KMS-11 (cell line): ENCODE results near the gene DNAJA4.

ENCODE experiments used
- H2AFZ ChIP-seq: fragments of 200-600 bp; sonication (generic); 2 replicates; pipeline ENCODE4 v1.6.1; 2016; ENCODE audit warnings: antibody characterized with exemption, mixed run types, low read depth
- H3K27ac ChIP-seq: fragments of 200-600 bp; sonication (generic); 2 replicates; pipeline ENCODE4 v1.6.1; 2016; ENCODE audit warnings: mild to moderate bottlenecking, mixed run types
- H3K27me3 ChIP-seq: fragments of 200-600 bp; sonication (generic); 2 replicates; pipeline ENCODE4 v1.6.1; 2017; ENCODE audit warnings: mild to moderate bottlenecking, low read depth, mixed run types, moderate library complexity; ENCODE audit not compliant: insufficient read depth
- H3K36me3 ChIP-seq: fragments of 200-600 bp; sonication (generic); 2 replicates; pipeline ENCODE4 v1.6.1; 2017; ENCODE audit warnings: mild to moderate bottlenecking, mixed run types; ENCODE audit not compliant: insufficient read depth
- H3K4me1 ChIP-seq: fragments of 200-600 bp; sonication (generic); 2 replicates; pipeline ENCODE4 v1.6.1; 2016; ENCODE audit warnings: mild to moderate bottlenecking, low read depth, mixed run types; ENCODE audit not compliant: poor library complexity, severe bottlenecking
- H3K4me2 ChIP-seq: fragments of 200-600 bp; sonication (generic); 2 replicates; pipeline ENCODE4 v1.7.0; 2016; ENCODE audit warnings: mild to moderate bottlenecking, mixed run types
- H3K4me3 ChIP-seq: fragments of 200-600 bp; sonication (generic); IDR thresholded peaks from 2 replicates; pipeline ENCODE4 v1.6.1; 2017; ENCODE audit warnings: low read depth, low read length, mixed read lengths; ENCODE audit not compliant: insufficient read depth
- H3K79me2 ChIP-seq: fragments of 200-600 bp; sonication (generic); 2 replicates; pipeline ENCODE4 v1.6.1; 2016; ENCODE audit warnings: low read depth, mixed run types; ENCODE audit not compliant: insufficient read depth
- H3K9ac ChIP-seq: fragments of 200-600 bp; sonication (generic); 2 replicates; pipeline ENCODE4 v1.6.1; 2016; ENCODE audit warnings: mild to moderate bottlenecking, mixed run types
- H4K20me1 ChIP-seq: fragments of 200-600 bp; sonication (generic); 2 replicates; pipeline ENCODE4 v1.6.1; 2016; ENCODE audit warnings: mild to moderate bottlenecking, mixed run types; ENCODE audit not compliant: insufficient read depth
- TF ChIP-seq, protein P1 (sequence below): fragments of 200-600 bp; sonication (generic); conservative IDR thresholded peaks from 2 replicates; pipeline ENCODE4 v1.6.1; 2017; ENCODE audit warnings: low read depth, mild to moderate bottlenecking, antibody characterized with exemption, low read length, moderate library complexity, mixed read lengths

Gene DNAJA4

DNA sequence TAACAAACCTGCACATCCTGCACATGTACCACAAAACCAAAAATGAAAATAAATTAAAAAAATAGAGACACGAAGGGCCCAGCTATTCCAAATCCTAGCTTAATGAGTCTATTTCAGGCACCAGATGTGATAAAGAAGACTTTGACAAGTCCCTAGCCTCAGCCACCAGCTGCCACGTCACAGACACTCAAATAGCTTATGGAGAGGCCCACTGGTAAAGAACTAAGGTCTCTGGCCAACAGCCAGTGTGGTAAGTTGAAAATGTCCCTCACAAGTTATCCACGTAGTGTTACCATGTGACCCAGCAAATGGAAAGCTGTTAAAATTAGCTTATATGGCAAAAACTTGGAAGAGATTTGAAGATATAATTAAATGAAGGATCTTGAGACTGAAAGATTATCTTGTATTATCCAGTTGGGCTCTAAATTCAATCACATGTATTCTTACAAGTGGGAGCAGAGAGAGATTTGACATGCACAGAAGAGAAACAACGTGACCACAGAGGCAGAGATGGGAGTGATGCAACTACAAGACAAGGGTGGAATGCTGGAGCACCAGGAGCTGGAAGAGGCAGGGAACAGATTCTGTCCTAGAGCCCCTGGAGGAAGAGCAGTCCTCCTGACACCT lies 40.9 kb upstream of the DNAJA4 start:
- Histone ChIP-seq H3K4me2 (no peak overlapping the region), H4K20me1 (no peaks in the 10 kb centered on the region), H3K27me3 (no peaks in the 10 kb centered on the region), H3K4me1 (no peaks in the 10 kb centered on the region), H3K27ac (no peak overlapping the region), H3K9ac (no peak overlapping the region), H2AFZ (no peak overlapping the region), H3K79me2 (no peaks in the 10 kb centered on the region), H3K36me3 (no peaks in the 10 kb centered on the region), H3K4me3 (no peak overlapping the region)
- TF ChIP-seq, protein P1, sequence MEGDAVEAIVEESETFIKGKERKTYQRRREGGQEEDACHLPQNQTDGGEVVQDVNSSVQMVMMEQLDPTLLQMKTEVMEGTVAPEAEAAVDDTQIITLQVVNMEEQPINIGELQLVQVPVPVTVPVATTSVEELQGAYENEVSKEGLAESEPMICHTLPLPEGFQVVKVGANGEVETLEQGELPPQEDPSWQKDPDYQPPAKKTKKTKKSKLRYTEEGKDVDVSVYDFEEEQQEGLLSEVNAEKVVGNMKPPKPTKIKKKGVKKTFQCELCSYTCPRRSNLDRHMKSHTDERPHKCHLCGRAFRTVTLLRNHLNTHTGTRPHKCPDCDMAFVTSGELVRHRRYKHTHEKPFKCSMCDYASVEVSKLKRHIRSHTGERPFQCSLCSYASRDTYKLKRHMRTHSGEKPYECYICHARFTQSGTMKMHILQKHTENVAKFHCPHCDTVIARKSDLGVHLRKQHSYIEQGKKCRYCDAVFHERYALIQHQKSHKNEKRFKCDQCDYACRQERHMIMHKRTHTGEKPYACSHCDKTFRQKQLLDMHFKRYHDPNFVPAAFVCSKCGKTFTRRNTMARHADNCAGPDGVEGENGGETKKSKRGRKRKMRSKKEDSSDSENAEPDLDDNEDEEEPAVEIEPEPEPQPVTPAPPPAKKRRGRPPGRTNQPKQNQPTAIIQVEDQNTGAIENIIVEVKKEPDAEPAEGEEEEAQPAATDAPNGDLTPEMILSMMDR: no peak

DNA sequence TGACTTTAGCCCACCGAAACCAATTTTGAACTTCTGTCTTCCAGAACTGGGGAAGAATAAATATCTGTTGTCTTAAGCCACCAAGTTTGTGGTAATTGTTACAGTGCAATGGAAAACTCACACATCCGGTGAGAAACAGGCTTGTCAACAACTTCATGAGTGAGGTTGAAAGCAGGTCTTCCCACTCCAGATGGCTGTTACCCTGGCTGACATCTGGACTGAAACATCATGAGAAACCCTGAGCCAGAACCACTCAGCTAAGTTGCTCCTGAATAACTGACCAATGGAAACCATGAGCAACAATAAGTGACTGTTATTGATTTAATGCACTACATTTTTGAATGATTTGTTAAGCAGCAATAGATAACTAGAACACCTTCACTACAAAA lies 40.3 kb upstream of the DNAJA4 start:
- Histone ChIP-seq H3K36me3 (no peaks in the 10 kb centered on the region), H2AFZ (no peak overlapping the region), H3K79me2 (no peaks in the 10 kb centered on the region), H3K4me3 (no peak overlapping the region), H3K27ac (no peak overlapping the region), H3K4me2 (no peak overlapping the region), H3K27me3 (no peaks in the 10 kb centered on the region), H3K9ac (no peak overlapping the region), H4K20me1 (no peaks in the 10 kb centered on the region), H3K4me1 (no peaks in the 10 kb centered on the region)
- TF ChIP-seq, protein P1: no peak

DNA sequence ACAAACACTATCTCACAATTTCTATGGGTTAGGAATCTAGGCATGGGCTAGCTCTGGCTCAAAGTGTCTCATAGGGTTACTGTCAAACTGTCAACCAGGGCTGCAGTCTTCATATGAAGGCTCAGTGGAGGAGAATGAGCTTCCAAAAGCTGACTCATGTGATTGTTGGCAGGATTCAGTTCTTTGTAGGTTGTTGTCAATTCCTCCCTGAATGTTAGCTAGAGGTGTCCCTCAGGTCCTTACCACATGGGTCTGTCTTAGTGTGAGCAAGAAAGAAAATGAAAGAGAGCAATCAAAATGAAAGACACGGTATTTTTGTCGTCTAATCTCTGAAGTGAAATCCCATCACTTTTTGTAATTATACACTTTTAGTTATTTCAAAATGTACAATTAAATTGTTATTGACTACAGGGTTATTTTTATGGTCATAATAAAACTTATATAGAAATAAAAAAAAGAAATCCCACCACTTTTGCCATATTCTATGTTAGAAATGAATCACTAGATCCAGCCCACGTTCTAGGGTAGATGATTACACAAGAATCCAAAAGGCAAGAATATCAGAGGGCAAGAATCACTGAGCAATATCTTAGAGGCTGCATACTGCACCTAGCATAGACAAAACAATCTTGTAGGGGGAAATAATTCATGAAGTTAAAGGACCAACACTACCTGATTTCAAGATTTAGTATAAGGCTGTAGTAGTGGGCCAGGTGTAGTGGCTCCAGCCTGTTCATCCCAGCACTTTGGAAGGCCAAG lies 38.4 kb upstream of the DNAJA4 start:
- no peak overlapping the region for H3K27ac ChIP-seq
- no peaks in the 10 kb centered on the region for H3K36me3 ChIP-seq
- TF ChIP-seq, protein P1: no peak
- no peak overlapping the region for H3K9ac ChIP-seq
- no peaks in the 10 kb centered on the region for H3K27me3 ChIP-seq
- no peaks in the 10 kb centered on the region for H4K20me1 ChIP-seq
- no peaks in the 10 kb centered on the region for H3K79me2 ChIP-seq
- no peak overlapping the region for H3K4me3 ChIP-seq
- no peaks in the 10 kb centered on the region for H3K4me1 ChIP-seq
- no peak overlapping the region for H2AFZ ChIP-seq
- H3K4me2 ChIP-seq: no peak overlapping the region

DNA sequence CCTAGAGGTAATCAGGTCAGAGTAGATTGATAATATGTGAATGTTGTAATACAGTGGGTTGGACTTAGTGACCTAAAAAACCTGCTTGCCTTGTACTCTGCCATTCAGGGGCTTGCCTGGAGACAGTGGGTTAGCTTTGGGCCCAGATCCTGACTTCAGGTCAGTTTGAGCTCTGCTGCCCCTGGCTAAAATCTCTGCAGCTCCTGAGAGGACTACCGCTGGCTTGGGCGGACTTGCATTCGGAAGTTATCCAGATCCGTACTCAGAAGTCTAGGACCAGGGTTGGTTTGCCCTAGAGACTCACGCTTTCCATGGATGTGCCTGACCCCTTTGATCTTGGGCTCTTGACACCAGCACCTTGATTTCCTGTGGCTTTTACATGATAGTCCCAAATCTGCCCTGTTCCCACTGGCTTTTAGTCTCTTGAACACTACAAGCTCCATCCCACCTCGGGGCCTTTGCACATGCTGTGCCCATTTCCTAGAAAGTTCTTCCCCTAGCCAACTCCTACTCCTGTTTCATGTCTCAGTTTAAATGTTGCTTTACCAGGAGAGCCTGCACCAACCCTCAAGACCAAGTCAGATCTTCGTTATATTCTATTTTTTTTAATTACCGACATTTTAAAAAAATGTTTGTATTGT lies 35.9 kb upstream of the DNAJA4 start:
- Histone ChIP-seq H3K4me1 (no peaks in the 10 kb centered on the region), H2AFZ (no peak overlapping the region), H3K79me2 (no peaks in the 10 kb centered on the region), H3K4me3 (no peak overlapping the region), H3K27ac (no peak overlapping the region), H3K4me2 (no peak overlapping the region), H4K20me1 (no peaks in the 10 kb centered on the region), H3K9ac (no peak overlapping the region), H3K27me3 (no peaks in the 10 kb centered on the region), H3K36me3 (no peaks in the 10 kb centered on the region)
- TF ChIP-seq, protein P1: no peak
